MM.1S (cell line): Measurements from ENCODE around the gene LCE1C.

Experiments
- DNase-seq: peaks from one replicate; pipeline ENCODE4 v3.0.0-alpha.2; 2015
- H2AFZ ChIP-seq: fragments of 300-600 bp; sonication (generic); 2 replicates; pipeline ENCODE4 v1.6.0; 2016; ENCODE audit warnings: antibody characterized with exemption, low read length
- H3F3A ChIP-seq: fragments of 300-600 bp; sonication (generic); 2 replicates; pipeline ENCODE4 v1.6.1; 2016; ENCODE audit warnings: mild to moderate bottlenecking, antibody characterized with exemption, low read length, moderate library complexity, mixed read lengths; ENCODE audit not compliant: insufficient read depth
- H3K27ac ChIP-seq: fragments of 300-600 bp; sonication (generic); 2 replicates; pipeline ENCODE4 v1.5.1; 2016; ENCODE audit warnings: mild to moderate bottlenecking, low read length
- H3K27me3 ChIP-seq: fragments of 300-600 bp; sonication (generic); replicated peaks from 2 replicates; pipeline ENCODE4 v1.6.0; 2016; ENCODE audit warnings: low read length; ENCODE audit not compliant: insufficient read depth
- H3K36me3 ChIP-seq: fragments of 300-600 bp; sonication (generic); replicated peaks from 2 replicates; pipeline ENCODE4 v1.6.1; 2016; ENCODE audit warnings: mild to moderate bottlenecking, low read length, mixed read lengths; ENCODE audit not compliant: insufficient read depth
- H3K4me1 ChIP-seq: fragments of 300-600 bp; sonication (generic); 2 replicates; pipeline ENCODE4 v1.6.1; 2016; ENCODE audit warnings: low read length, mixed read lengths
- H3K4me2 ChIP-seq: fragments of 300-600 bp; sonication (generic); 2 replicates; pipeline ENCODE4 v1.6.0; 2016; ENCODE audit warnings: low read depth, low read length
- H3K4me3 ChIP-seq: fragments of 300-600 bp; sonication (generic); 2 replicates; pipeline ENCODE4 v1.5.1; 2016; ENCODE audit warnings: low read length, mixed read lengths
- H3K79me2 ChIP-seq: fragments of 300-600 bp; sonication (generic); 2 replicates; pipeline ENCODE4 v1.6.1; 2016; ENCODE audit warnings: mixed run types, low read length, mixed read lengths
- H3K9ac ChIP-seq: fragments of 300-600 bp; sonication (generic); 2 replicates; pipeline ENCODE4 v1.6.1; 2016; ENCODE audit warnings: low read length, mixed read lengths
- H3K9me2 ChIP-seq: fragments of 300-600 bp; sonication (generic); replicated peaks from 2 replicates; pipeline ENCODE4 v1.6.1; 2016; ENCODE audit warnings: mild to moderate bottlenecking, low read length, mixed read lengths; ENCODE audit not compliant: insufficient read depth
- H3K9me3 ChIP-seq: fragments of 300-600 bp; sonication (generic); replicated peaks from 2 replicates; pipeline ENCODE4 v1.6.1; 2016; ENCODE audit warnings: mild to moderate bottlenecking, low read length, mixed read lengths; ENCODE audit not compliant: insufficient read depth
- H4K20me1 ChIP-seq: fragments of 300-600 bp; sonication (generic); 2 replicates; pipeline ENCODE4 v1.6.1; 2016; ENCODE audit warnings: mild to moderate bottlenecking, low read length, moderate library complexity, mixed read lengths; ENCODE audit not compliant: insufficient read depth
- EZH2 ChIP-seq: fragments of 300-600 bp; sonication (generic); optimal IDR thresholded peaks from 2 replicates; pipeline ENCODE3; 2017; ENCODE audit warnings: low read depth, mild to moderate bottlenecking, antibody characterized with exemption, low read length, mixed read lengths
- EZH2phosphoT487 ChIP-seq: fragments of 300-600 bp; sonication (generic); IDR thresholded peaks from 2 replicates; pipeline ENCODE4 v1.6.1; 2018; ENCODE audit warnings: antibody characterized with exemption, low read length
- TF ChIP-seq, protein P1 (sequence below): fragments of 300-600 bp; sonication (generic); IDR thresholded peaks from 2 replicates; pipeline ENCODE4 v1.5.1; 2016; ENCODE audit warnings: antibody characterized with exemption, low read length, mixed read lengths

LCE1C gene

DNA sequence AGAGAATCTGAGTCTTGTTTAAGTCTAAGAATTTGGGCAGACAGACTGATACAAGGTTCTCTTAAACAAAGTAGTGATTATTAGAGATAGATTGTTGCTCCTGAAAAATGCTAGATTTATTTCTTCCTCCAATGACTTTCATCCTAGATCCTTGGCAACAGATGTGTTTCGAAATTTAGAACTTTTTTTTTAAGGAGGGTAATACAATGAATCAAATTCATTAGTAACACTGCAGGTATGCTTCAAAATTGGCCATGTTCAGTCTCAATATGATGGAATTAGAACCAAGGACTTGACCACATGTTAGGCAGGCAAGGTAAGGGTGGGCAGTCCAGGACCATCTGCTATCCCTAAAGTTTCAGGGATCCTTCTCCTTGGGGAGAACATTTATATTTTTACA, 36.0 kb downstream of the LCE1C start:
- Histone ChIP-seq H4K20me1 (no peaks in the 10 kb centered on the region), H3K9me2 (no peaks in the 10 kb centered on the region), H3K9me3 (no peaks in the 10 kb centered on the region), H3K4me1 (no peaks in the 10 kb centered on the region), H3K9ac (no peak overlapping the region), H3K4me2 (no peak overlapping the region), H3K4me3 (no peak overlapping the region), H2AFZ (no peak overlapping the region), H3K79me2 (no peaks in the 10 kb centered on the region), H3K27me3 (no peaks in the 10 kb centered on the region), H3F3A (no peaks in the 10 kb centered on the region), H3K27ac (no peak overlapping the region), H3K36me3 (no peaks in the 10 kb centered on the region)
- TF ChIP-seq, protein P1, sequence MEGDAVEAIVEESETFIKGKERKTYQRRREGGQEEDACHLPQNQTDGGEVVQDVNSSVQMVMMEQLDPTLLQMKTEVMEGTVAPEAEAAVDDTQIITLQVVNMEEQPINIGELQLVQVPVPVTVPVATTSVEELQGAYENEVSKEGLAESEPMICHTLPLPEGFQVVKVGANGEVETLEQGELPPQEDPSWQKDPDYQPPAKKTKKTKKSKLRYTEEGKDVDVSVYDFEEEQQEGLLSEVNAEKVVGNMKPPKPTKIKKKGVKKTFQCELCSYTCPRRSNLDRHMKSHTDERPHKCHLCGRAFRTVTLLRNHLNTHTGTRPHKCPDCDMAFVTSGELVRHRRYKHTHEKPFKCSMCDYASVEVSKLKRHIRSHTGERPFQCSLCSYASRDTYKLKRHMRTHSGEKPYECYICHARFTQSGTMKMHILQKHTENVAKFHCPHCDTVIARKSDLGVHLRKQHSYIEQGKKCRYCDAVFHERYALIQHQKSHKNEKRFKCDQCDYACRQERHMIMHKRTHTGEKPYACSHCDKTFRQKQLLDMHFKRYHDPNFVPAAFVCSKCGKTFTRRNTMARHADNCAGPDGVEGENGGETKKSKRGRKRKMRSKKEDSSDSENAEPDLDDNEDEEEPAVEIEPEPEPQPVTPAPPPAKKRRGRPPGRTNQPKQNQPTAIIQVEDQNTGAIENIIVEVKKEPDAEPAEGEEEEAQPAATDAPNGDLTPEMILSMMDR, result no peak
- TF ChIP-seq EZH2phosphoT487 (no peak), EZH2 (no peak)
- no peak for DNase-seq

DNA sequence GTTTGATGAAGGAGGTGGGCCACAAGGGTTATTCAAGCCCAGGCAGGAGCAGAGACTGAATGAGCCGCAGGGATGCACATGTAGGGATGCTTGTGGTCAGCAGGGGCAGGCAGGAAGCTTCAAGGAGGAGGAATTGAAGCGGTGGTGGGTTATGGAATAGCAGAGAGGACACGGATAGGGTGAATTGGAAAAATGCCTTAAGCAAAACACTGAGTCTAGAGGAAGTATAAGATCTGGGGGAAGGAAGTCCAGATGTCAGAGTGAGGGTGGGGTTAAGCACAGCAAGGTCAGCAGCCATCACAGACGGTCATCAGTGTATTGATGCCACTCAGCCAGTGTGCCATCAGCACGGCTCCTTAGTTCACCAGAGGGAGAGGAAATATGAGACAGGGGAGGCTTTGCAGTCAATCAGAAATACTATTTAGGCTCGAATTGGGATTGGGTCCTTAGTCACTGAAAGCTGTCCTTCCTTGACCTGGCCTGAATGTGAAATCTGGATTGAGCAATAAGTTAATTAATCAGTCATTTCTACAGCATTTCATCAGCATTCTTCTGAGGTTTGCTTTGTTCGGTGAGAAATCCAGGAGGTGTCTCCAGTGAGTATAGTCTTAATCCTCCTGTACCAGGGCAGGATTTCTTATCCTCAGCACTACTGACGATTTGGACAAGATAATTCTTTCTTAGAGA, 37.5 kb downstream of the LCE1C start:
- no peak overlapping the region for H2AFZ ChIP-seq
- no peaks in the 10 kb centered on the region for H3K79me2 ChIP-seq
- no peak overlapping the region for H3K9ac ChIP-seq
- TF ChIP-seq EZH2phosphoT487 (no peak), EZH2 (no peak)
- TF ChIP-seq, protein P1, result no peak
- no peaks in the 10 kb centered on the region for H3K9me2 ChIP-seq
- no peaks in the 10 kb centered on the region for H3K36me3 ChIP-seq
- no peaks in the 10 kb centered on the region for H3K4me1 ChIP-seq
- H4K20me1 ChIP-seq, result no peaks in the 10 kb centered on the region
- no peaks in the 10 kb centered on the region for H3K27me3 ChIP-seq
- no peak overlapping the region for H3K4me3 ChIP-seq
- no peak overlapping the region for H3K4me2 ChIP-seq
- no peaks in the 10 kb centered on the region for H3K9me3 ChIP-seq
- H3K27ac ChIP-seq, result no peak overlapping the region
- DNase-seq, result no peak
- no peaks in the 10 kb centered on the region for H3F3A ChIP-seq

DNA sequence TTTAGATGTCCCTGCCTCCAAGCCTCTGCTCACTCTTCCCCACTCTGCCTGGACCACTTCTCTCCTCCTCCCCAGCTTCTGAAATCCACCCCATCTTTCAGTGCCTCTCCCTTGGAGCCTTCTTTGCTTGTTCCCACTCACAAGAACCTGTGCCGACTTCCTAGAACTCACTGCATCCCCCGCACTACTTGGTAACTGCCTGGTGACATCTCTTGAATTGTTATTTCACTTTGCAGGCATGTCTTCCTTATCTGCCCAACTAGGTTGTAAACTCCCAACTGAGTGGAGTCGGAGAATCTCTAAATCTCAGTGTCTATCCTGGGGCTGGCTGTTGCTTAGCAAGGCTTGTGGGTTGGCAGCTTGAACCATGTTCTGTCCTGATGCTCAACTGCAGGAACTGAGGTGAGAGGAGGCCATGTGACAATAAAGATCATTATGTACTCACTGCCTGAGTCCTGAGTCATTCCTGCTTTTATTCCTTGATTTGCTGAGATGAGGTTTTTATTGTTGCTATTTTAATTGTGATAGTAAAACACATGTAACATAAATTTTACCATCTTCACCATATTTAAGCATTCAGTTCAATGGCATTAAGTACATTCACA, 44.7 kb downstream of the LCE1C start:
- H3K9ac ChIP-seq, result no peak overlapping the region
- no peaks in the 10 kb centered on the region for H3K79me2 ChIP-seq
- no peak for TF ChIP-seq EZH2
- TF ChIP-seq, protein P1, result no peak
- TF ChIP-seq EZH2phosphoT487, result no peak
- H3K4me2 ChIP-seq, result no peak overlapping the region
- no peaks in the 10 kb centered on the region for H4K20me1 ChIP-seq
- H3K4me3 ChIP-seq, result no peak overlapping the region
- H2AFZ ChIP-seq, result no peak overlapping the region
- no peaks in the 10 kb centered on the region for H3F3A ChIP-seq
- H3K27ac ChIP-seq, result no peak overlapping the region
- H3K9me2 ChIP-seq, result no peaks in the 10 kb centered on the region
- DNase-seq, result no peak
- H3K9me3 ChIP-seq, result no peaks in the 10 kb centered on the region
- H3K27me3 ChIP-seq, result no peaks in the 10 kb centered on the region
- H3K4me1 ChIP-seq, result no peaks in the 10 kb centered on the region
- no peaks in the 10 kb centered on the region for H3K36me3 ChIP-seq
